Breast epithelium (tissue), 4 donors: ENCODE data around the gene CHCHD6. TPM values are rescaled to one million over a fixed set of nuclear protein-coding genes. Genes with fewer than 3 reads are reported as not detected.

ENCODE experiments used
- DNase-seq, 2 donors: peaks; one replicate each; pipeline ENCODE4 v3.0.0-alpha.2; 2019; ENCODE audit warnings: low spot score in 2 of 2
- H3K27ac ChIP-seq, 2 donors: fragments of 200-600 bp; sonication (generic) in 1 of 2; one replicate each; pipeline ENCODE4 v1.5.1; 2016 to 2019; ENCODE audit warnings: mild to moderate bottlenecking in 1 of 2
- H3K27me3 ChIP-seq, 2 donors: fragments of 200-600 bp; sonication (generic) in 1 of 2; one replicate each; pipeline versions ENCODE4 v1.5.1 to v1.6.0; 2017 to 2019; ENCODE audit warnings: control low read depth in 1 of 2, mild to moderate bottlenecking in 1 of 2
- H3K36me3 ChIP-seq: fragments of 200-600 bp; one replicate; pipeline ENCODE4 v1.5.1; 2019
- H3K4me1 ChIP-seq, 2 donors: fragments of 200-600 bp; sonication (generic); one replicate each; pipeline ENCODE4 v1.5.1; 2016 to 2019; ENCODE audit warnings: control low read depth in 1 of 2
- H3K4me3 ChIP-seq, 3 donors: fragments of 200-600 bp; sonication (generic); 1 replicate in 2 of 3; 2 replicates in 1 of 3; pipeline ENCODE4 v1.5.1; 2016 to 2019; ENCODE audit warnings: mild to moderate bottlenecking in 3 of 3, moderate library complexity in 2 of 3
- H3K9me3 ChIP-seq, 2 donors: fragments of 200-600 bp; sonication (generic) in 1 of 2; one replicate each; pipeline ENCODE4 v1.5.1; 2016 to 2019; ENCODE audit warnings: control low read depth in 1 of 2
- CTCF ChIP-seq, 3 donors: fragments of 450-650 bp; IDR thresholded peaks; one replicate each; pipeline ENCODE4 v1.5.1; 2016 to 2017; ENCODE audit warnings: antibody characterized with exemption in 3 of 3, mild to moderate bottlenecking in 3 of 3, moderate library complexity in 3 of 3
- POLR2A ChIP-seq: fragments of 450-650 bp; IDR thresholded peaks from one replicate; pipeline ENCODE4 v1.6.1; 2016; ENCODE audit warnings: antibody characterized with exemption, mild to moderate bottlenecking, moderate library complexity
- POLR2AphosphoS5 ChIP-seq, 3 donors: sonication (generic); formaldehyde crosslinking; IDR thresholded peaks; one replicate each; pipeline ENCODE4 v1.6.1; 2017; ENCODE audit warnings: antibody characterized with exemption in 3 of 3
- intact Hi-C: fragments of 100-400 bp; cut with DNase I; formaldehyde crosslinking; loops from one replicate; pipeline ENCODE4 v1.15.1; 2023; ENCODE audit warnings: low total_unique reads
- total RNA-seq, 3 donors: library from RNA; depleted of rRNA; stranded (reverse); fragments of >200 nt; gene quantifications; one replicate each; pipeline ENCODE4 v1.1.0, GENCODE V29; 2016

Gene CHCHD6
- total RNA-seq, 3 donors from 2014 or later: 12.2 to 21.2 (median 19.3) TPM

GRCh38 chr3:126748701-126749546, 44.9 kb downstream of the CHCHD6 start:
- Histone ChIP-seq H3K27ac (no peak overlapping the region), H3K4me3 (no peak overlapping the region), H3K36me3 (no peaks in the 10 kb centered on the region), H3K27me3 (no peaks in the 10 kb centered on the region), H3K9me3 (no peaks in the 10 kb centered on the region), H3K4me1 (no peaks in the 10 kb centered on the region)
- intact Hi-C loops: no loop called here
- no peak for DNase-seq
- TF ChIP-seq POLR2A: no peak
- no peak for TF ChIP-seq POLR2AphosphoS5 (IDR thresholded peaks at IDR 0.05)
- TF ChIP-seq CTCF (IDR thresholded peaks at IDR 0.05): no peak

GRCh38 chr3:126749547-126749875, 45.5 kb downstream of the CHCHD6 start:
- Histone ChIP-seq H3K9me3 (no peaks in the 10 kb centered on the region), H3K27me3 (no peaks in the 10 kb centered on the region), H3K27ac (no peak overlapping the region), H3K36me3 (no peaks in the 10 kb centered on the region), H3K4me1 (no peaks in the 10 kb centered on the region), H3K4me3 (no peak overlapping the region)
- TF ChIP-seq POLR2AphosphoS5 (IDR thresholded peaks at IDR 0.05) (no peak), POLR2A (no peak), CTCF (IDR thresholded peaks at IDR 0.05) (no peak)
- intact Hi-C loops: no loop called here
- no peak for DNase-seq

- DNase-seq: no peak
- Histone ChIP-seq H3K27ac (peak overlapping the region in 1 of 2 donors; percentile 11), H3K4me1 (no peaks in the 10 kb centered on the region), H3K36me3 (no peaks in the 10 kb centered on the region), H3K9me3 (no peaks in the 10 kb centered on the region), H3K4me3 (no peak overlapping the region), H3K27me3 (no peaks in the 10 kb centered on the region)
- intact Hi-C loops: loop anchor here (5.0 kb wide), 1 partner anchor 232 kb away; the partner anchor contains the start of gene PLXNA1
- TF ChIP-seq CTCF (IDR thresholded peaks at IDR 0.05) (no peak), POLR2A (no peak), POLR2AphosphoS5 (IDR thresholded peaks at IDR 0.05) (no peak)
These were observed 46.1 kb downstream of the CHCHD6 start for GRCh38 chr3:126749931-126750755.

- H3K9me3 ChIP-seq: no peaks in the 10 kb centered on the region
- H3K27me3 ChIP-seq: no peaks in the 10 kb centered on the region
- H3K27ac ChIP-seq: no peak overlapping the region
- no peak overlapping the region for H3K4me3 ChIP-seq
- intact Hi-C loops: loop anchor here (5.0 kb wide), 1 partner anchor 232 kb away; the partner anchor contains the start of gene PLXNA1
- TF ChIP-seq POLR2AphosphoS5 (IDR thresholded peaks at IDR 0.05) (no peak), POLR2A (no peak), CTCF (IDR thresholded peaks at IDR 0.05) (no peak)
- no peak for DNase-seq
- H3K36me3 ChIP-seq: no peaks in the 10 kb centered on the region
- no peaks in the 10 kb centered on the region for H3K4me1 ChIP-seq
These were observed 46.7 kb downstream of the CHCHD6 start for GRCh38 chr3:126750756-126751121.
